ENCODE results near the gene GCGR.
"Not testable (repeated sequence)": the region's sequence is repeated elsewhere in the genome, so short reads cannot be mapped to it uniquely, and the experiment has no call there.

DNA sequence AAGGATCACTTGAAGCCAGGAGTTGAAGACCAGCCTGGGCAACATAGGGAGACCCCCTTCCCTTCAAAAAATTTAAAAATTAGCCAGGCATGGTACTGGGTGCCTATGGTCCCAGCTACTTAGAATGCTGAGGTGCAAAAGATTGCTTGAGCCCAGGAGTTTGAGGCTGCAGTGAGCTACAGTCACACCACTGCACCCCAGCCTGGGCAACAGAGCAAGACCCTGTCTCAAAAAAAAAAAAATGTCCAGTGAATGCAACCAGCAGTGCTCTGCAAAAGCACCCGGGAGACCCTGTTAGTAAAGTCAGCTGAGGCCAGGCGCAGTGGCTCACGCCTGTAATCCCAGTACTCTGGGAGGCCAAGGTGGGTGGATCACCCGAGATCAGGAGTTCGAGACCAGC is 36.1 kb downstream of the GCGR start:
- not testable (repeated sequence) for TF ChIP-seq POLR2A (IDR thresholded peaks at IDR 0.05)
- TF ChIP-seq, protein P1, sequence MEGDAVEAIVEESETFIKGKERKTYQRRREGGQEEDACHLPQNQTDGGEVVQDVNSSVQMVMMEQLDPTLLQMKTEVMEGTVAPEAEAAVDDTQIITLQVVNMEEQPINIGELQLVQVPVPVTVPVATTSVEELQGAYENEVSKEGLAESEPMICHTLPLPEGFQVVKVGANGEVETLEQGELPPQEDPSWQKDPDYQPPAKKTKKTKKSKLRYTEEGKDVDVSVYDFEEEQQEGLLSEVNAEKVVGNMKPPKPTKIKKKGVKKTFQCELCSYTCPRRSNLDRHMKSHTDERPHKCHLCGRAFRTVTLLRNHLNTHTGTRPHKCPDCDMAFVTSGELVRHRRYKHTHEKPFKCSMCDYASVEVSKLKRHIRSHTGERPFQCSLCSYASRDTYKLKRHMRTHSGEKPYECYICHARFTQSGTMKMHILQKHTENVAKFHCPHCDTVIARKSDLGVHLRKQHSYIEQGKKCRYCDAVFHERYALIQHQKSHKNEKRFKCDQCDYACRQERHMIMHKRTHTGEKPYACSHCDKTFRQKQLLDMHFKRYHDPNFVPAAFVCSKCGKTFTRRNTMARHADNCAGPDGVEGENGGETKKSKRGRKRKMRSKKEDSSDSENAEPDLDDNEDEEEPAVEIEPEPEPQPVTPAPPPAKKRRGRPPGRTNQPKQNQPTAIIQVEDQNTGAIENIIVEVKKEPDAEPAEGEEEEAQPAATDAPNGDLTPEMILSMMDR (IDR thresholded peaks at IDR 0.05): peak in 1 of 6 experiments; percentile 5

Data from esophagus squamous epithelium (tissue), 4 donors.